Middle frontal gyrus (tissue), 1 donor: ENCODE data around the gene NPB.
"Not testable (repeated sequence)": the region's sequence is repeated elsewhere in the genome, so short reads cannot be mapped to it uniquely, and the experiment has no call there.

Experiments
- DNase-seq: peaks from one replicate; pipeline ENCODE4 v3.0.0-alpha.2; 2015; ENCODE audit warnings: low spot score; ENCODE audit errors: extremely low spot score

NPB gene

GRCh38 chr17:81911969-81912368 lies 9.9 kb downstream of the NPB start:
- DNase-seq = no peak

- DNase-seq = no peak
These were observed 10.6 kb downstream of the NPB start for GRCh38 chr17:81912441-81913309.

GRCh38 chr17:81913394-81914102 lies 11.5 kb downstream of the NPB start:
- no peak for DNase-seq

- DNase-seq = no peak
These were observed 12.2 kb downstream of the NPB start for GRCh38 chr17:81914103-81914850.

- no peak for DNase-seq
These were observed 13.3 kb downstream of the NPB start for GRCh38 chr17:81915331-81915730.

- DNase-seq = no peak
These were observed 14.4 kb downstream of the NPB start for GRCh38 chr17:81916234-81917001.

GRCh38 chr17:81917565-81918332 lies 15.7 kb downstream of the NPB start, which contains the start of gene SIRT7:
Gene SIRT7, minus strand, starts transcription at chr17:81918176. Its CDS starts 45 bp downstream, at chr17:81918131.
- DNase-seq = no peak

GRCh38 chr17:81918333-81918669 lies 16.3 kb downstream of the NPB start:
- DNase-seq = not testable (repeated sequence)

- no peak for DNase-seq
These were observed 17.0 kb downstream of the NPB start for GRCh38 chr17:81918832-81919545.

GRCh38 chr17:81920612-81921536 lies 18.8 kb downstream of the NPB start:
- DNase-seq = no peak

GRCh38 chr17:81921537-81921862 lies 19.5 kb downstream of the NPB start:
- no peak for DNase-seq

GRCh38 chr17:81921996-81922565 lies 20.0 kb downstream of the NPB start:
- no peak for DNase-seq

- no peak for DNase-seq
These were observed 20.7 kb downstream of the NPB start for GRCh38 chr17:81922566-81923301.

- no peak for DNase-seq
These were observed 21.5 kb downstream of the NPB start for GRCh38 chr17:81923302-81924260.

- no peak for DNase-seq
These were observed 22.8 kb downstream of the NPB start for GRCh38 chr17:81924557-81925532.
